H1 (cell line): ENCODE data around the gene CPNE5. TPM values are rescaled to one million over a fixed set of nuclear protein-coding genes. Genes with fewer than 3 reads are reported as not detected.

ENCODE experiments used
- CHD7 ChIP-seq: fragments of 300-600 bp; sonication (generic); IDR thresholded peaks from 2 replicates; pipeline ENCODE4 v1.7.1; 2012; ENCODE audit warnings: low read length, moderate library complexity, mild to moderate bottlenecking, inconsistent platforms; ENCODE audit not compliant: insufficient replicate concordance
- RXRA ChIP-seq: IDR thresholded peaks from 2 replicates; pipeline ENCODE4 v1.6.1; 2011; ENCODE audit warnings: low read depth, mild to moderate bottlenecking, low read length, moderate library complexity; ENCODE audit not compliant: insufficient read depth
- SIRT6 ChIP-seq: IDR thresholded peaks from one replicate; pipeline ENCODE4 v1.7.1; 2012; ENCODE audit warnings: low read length, inconsistent platforms
- SP2 ChIP-seq: IDR thresholded peaks from 2 replicates; pipeline ENCODE4 v1.6.1; 2012; ENCODE audit warnings: mild to moderate bottlenecking, low read length, inconsistent platforms
- SRF ChIP-seq: IDR thresholded peaks from 2 replicates; pipeline ENCODE4 v1.6.1; 2011; ENCODE audit warnings: mild to moderate bottlenecking, low read depth, low read length, moderate library complexity
- TAF7 ChIP-seq: optimal IDR thresholded peaks from 2 replicates; pipeline ENCODE3; 2011; ENCODE audit warnings: low read depth, mild to moderate bottlenecking, inconsistent platforms, low read length, moderate library complexity, borderline replicate concordance
- TBP ChIP-seq: IDR thresholded peaks from 2 replicates; pipeline ENCODE4 v1.6.1; 2011; ENCODE audit warnings: low read depth, low read length, improper control_type of control experiment
- ZNF274 ChIP-seq: IDR thresholded peaks from 2 replicates; pipeline ENCODE4 v1.7.0; 2012; ENCODE audit warnings: low read length, borderline replicate concordance; ENCODE audit errors: extremely low read depth
- polyA plus RNA-seq, 7 experiments: library from polyadenylated mRNA; depleted of rRNA in 3 of 7; stranded (reverse) in 5 of 7; unstranded in 2 of 7; fragments of >200 nt in 5 of 7; fragments of 200-250 nt in 2 of 7; gene quantifications; 1 replicate in 5 of 7; 2 replicates in 1 of 7; 4 replicates in 1 of 7; pipeline versions ENCODE4 v1.2.1 to v1.2.3, GENCODE V29; 2011 to 2013; ENCODE audit warnings: missing spikeins in 2 of 7, mixed read lengths in 2 of 7
- total RNA-seq: library from RNA; stranded (reverse); fragmentation: NEBNext Ultra II Directional; extraction: Animal tissue kit (Norgen Biotek cat#: 25700); gene quantifications from 2 replicates; pipeline ENCODE4 v1.2.1, GENCODE V29; 2021

The CPNE5 gene
- total and polyA plus RNA-seq, 2 of the 8 experiments (the other 6 are each of a cell fraction or from before 2014, with no cell fraction given): 0.88 to 1.8 TPM

DNA sequence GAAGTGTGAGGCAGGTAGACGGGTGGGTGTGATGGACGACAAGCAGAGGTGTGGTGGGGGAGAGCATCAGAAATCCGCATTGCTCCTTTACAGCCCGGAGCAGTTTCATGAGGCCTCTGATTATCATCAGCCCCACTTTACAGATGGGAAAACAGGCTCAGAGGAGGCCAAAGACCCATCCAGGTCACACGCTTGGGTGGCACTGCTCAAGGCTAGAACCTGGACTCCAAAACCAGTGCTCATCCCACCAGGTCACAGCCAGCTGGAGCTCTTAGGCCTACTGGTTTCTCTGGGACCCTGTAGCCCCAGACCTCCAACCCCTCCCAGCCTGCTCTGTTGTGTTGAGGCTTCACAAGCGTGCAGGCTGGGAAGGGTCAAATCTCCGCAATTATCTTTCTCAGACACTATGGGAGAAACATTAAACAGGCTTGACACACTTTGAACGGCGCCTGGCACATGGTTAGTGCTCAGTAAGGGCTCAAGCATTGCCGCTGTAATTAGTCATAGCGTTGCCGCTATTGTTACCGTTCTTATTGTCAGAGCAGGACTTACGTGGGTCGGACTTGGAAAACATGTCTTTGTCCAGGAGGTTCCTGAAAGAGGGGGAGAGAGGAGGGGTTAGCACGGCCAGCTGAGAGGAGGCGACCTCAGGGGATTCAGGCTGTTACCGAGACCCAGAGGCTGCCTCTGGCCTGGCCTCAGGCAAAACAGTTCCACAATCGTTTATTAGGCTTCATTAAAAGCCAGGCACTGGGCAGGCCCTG lies 16.6 kb downstream of the CPNE5 start (continued):
- TF ChIP-seq CHD7 (no peak), SIRT6 (no peak), RXRA (no peak), ZNF274 (no peak), TAF7 (no peak), TBP (no peak), SRF (no peak), SP2 (no peak)
